Subcutaneous adipose tissue (tissue), 4 donors: ENCODE data around the gene RRBP1. TPM values are rescaled to one million over a fixed set of nuclear protein-coding genes. Genes with fewer than 3 reads are reported as not detected.

Source experiments
- total RNA-seq, 4 donors: library from RNA; depleted of rRNA; stranded (reverse); fragments of >200 nt; gene quantifications; one replicate each; pipeline ENCODE4 v1.1.0, GENCODE V29; 2016
- TF ChIP-seq, protein P1 (sequence below): fragments of 450-650 bp; IDR thresholded peaks from one replicate; pipeline ENCODE4 v1.5.1; 2016; ENCODE audit warnings: low read depth, mild to moderate bottlenecking, control low read depth, antibody characterized with exemption, moderate library complexity

Gene RRBP1
- total RNA-seq, 4 donors from 2014 or later = 45.0 to 71.6 (median 55.2) TPM

DNA sequence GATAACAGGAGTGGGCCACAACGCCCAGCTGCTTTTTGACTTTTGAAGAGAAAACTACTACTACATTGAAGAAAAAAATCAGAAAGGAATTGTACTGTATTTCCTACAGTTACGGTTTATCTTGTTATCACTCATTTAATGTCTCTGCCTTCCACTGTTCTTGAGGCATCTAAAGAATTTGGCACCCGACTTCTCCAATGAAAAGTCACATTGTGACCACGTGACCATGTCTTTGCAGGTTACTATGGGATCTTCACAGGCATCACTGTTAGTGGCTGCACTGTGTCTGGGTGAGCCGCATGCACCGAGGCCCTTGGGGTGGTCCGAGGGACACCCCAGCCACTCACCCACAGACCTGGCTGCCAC is 26.8 kb downstream of the RRBP1 start:
- TF ChIP-seq, protein P1, sequence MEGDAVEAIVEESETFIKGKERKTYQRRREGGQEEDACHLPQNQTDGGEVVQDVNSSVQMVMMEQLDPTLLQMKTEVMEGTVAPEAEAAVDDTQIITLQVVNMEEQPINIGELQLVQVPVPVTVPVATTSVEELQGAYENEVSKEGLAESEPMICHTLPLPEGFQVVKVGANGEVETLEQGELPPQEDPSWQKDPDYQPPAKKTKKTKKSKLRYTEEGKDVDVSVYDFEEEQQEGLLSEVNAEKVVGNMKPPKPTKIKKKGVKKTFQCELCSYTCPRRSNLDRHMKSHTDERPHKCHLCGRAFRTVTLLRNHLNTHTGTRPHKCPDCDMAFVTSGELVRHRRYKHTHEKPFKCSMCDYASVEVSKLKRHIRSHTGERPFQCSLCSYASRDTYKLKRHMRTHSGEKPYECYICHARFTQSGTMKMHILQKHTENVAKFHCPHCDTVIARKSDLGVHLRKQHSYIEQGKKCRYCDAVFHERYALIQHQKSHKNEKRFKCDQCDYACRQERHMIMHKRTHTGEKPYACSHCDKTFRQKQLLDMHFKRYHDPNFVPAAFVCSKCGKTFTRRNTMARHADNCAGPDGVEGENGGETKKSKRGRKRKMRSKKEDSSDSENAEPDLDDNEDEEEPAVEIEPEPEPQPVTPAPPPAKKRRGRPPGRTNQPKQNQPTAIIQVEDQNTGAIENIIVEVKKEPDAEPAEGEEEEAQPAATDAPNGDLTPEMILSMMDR = no peak

DNA sequence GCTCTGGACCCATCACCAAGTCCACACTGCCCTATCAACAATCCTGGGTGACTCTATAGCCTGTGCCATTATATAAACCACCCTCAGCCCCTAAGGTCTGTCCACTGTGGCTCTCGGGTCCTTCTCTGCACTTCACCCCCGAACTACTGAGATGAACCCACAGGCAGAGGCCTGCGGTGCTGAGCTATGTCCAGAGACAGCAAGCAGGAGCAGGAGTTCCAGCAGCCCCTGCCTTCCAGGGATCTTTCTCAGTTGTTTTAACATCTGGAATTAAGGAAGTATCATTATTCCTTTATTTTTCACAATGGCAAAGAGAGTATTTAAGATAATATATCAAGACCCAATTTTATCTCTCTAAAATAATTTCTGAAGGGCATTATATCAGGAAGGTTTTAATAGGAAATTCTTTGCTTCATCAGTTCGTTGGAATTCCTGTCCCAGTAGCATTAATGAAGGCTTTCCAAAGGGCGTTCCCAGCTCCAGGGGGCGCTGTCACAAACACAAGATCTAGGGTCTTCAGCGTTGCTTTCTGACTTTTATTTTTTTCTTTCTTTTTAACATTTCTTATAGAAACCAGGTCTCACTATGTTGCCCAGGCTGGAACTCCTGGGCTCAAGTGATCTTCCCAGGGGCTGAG is 27.3 kb downstream of the RRBP1 start:
- TF ChIP-seq, protein P1 = no peak

DNA sequence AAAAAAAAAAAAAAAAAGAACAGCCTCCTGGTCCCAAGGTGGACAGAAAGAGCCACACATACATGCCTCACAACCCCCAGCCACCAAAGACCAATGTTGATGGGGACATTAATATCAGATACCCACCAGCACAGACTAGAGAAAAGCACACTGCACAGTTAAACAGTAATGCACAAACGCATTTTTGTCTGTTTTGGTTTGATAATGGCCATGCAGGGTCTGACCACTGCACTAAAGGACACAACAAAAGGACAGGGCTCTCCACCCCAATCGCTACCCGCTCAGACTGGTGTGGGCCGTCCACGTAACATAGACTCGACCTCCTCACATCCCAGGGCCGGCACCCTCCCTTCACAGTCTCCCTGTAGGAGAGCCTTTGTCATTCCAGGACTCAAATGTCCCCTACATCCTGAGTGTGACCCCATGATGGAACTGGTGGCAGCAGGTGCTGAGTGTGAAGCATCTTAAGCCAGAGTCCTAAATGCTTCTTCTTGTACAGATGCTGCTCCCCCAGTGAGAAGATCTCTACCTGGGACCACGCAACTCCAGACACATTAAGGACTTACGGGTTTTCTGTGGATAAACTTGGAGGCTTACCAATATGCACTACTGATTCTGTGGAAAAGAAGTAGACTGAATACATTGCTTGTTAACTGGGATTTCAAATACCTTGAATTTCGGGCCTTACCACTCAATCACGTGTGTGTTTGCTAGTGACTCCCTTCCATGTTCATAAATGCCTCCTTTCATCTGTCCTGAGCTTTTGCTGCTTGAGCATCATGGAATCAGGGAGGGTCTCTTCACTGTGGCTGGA is 28.0 kb downstream of the RRBP1 start:
- TF ChIP-seq, protein P1 = no peak

DNA sequence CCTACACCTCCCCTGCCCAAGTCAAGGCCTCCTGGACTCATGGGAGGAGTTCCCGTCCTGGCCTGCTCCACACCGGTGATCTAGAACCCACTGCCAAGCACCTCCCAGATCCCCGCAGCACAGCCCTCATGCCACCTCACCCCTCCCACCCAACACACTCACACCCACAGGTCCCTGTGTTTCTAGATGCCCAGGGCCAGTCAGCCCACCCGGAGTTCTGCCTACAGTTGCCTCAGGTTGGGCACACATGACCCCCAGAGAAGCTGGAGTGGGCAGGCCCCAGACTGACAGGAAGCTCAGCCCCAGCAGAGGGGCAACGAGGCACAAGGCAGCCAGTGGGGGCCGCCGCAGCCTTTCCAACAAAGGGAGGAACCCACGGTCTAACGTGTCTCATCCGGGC is 29.6 kb downstream of the RRBP1 start:
- TF ChIP-seq, protein P1 = no peak

DNA sequence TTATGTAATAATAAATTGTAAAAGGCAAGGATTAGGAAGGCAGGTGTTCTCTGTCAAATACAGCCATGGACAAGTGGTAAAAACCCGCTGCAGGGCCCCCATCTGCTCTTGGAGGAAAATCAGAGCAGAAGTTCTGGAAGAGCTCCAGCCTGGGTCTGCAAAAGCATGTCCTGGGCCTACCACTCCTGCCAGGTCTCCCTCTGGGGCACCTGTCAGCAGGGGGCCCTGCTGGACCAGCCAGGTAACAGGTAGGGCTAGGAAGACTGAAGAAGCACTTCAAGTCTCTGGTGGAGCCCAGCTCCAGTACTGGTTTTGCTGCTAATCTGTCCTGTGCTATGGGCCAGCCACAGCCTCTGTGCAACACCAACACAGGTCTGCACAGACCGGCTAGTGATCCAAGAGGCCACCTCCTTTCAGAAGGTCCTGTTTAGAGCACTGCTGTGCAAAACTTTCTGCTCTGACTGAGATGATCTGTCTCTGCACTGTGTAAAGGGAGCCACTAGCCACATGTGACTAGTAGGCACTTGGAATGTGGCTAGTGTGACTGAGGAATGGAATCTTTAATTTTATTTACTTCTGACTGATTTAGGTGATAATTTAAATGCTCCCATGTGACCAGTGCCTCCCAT is 30.2 kb downstream of the RRBP1 start:
- TF ChIP-seq, protein P1 = no peak

DNA sequence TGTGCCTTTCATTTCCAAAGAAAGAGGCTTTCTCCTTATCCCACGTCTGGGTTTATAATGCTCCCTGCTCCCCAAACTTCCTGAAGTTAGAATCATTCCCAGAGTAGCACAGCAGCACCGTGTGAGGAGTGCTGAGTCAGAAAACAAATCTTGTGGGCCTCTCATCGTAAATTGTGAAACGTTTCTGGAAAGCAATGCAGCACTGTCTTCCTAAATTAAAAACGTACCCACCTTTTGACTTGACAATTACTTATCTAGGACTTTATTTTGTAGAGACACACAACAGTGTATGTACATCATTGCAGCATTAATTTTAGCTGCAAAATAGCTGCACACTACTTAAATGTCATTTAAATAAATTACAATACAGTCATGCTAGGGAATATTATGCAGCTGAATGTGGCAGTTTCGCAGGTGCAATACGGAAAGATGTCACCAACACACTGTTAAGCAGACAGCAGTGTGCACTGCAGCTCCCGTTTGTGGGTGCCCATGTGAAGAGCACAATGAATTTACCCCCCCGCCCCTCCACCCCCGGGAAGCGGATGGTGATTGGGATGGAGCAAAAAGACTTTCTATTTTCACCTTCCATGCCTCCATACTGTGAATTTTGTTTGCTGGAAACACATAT is 30.8 kb downstream of the RRBP1 start:
- TF ChIP-seq, protein P1 = no peak
